PFSK-1 (cell line): ENCODE data around the gene GPRIN2.

Experiments used
- FOXP2 ChIP-seq: optimal IDR thresholded peaks from 2 replicates; pipeline ENCODE3; 2011; ENCODE audit warnings: borderline replicate concordance, control low read depth, inconsistent platforms; ENCODE audit not compliant: insufficient read depth; ENCODE audit errors: extremely low read length, extremely low read depth
- POLR2AphosphoS5 ChIP-seq: IDR thresholded peaks from 2 replicates; pipeline ENCODE4 v1.6.1; 2012; ENCODE audit warnings: low read depth, mild to moderate bottlenecking, control low read depth, low read length, moderate library complexity
- REST ChIP-seq, 2 experiments: IDR thresholded peaks; 2 replicates each; pipeline versions ENCODE4 v1.6.1 to v1.8.0; 2011 to 2012; ENCODE audit warnings: low read depth in 2 of 2, low read length in 2 of 2, control low read depth in 1 of 2, inconsistent platforms in 1 of 2, mild to moderate bottlenecking in 1 of 2, moderate library complexity in 1 of 2; ENCODE audit not compliant: insufficient read depth in 1 of 2
- TAF1 ChIP-seq: IDR thresholded peaks from 2 replicates; pipeline ENCODE4 v1.6.1; 2012; ENCODE audit warnings: low read length, control low read depth, borderline replicate concordance; ENCODE audit not compliant: insufficient read depth

GRCh38 chr10:46550795-46551700 is 5.4 kb downstream of the GPRIN2 start:
- TF ChIP-seq FOXP2, result no peak
- no peak for TF ChIP-seq POLR2AphosphoS5
- no peak for TF ChIP-seq REST (IDR thresholded peaks at IDR 0.05; ENCODE audit: insufficient read depth in 1 of 2, low read depth in 2 of 2, low read length in 2 of 2)
- no peak for TF ChIP-seq TAF1
